Measurements from ENCODE around the gene RACGAP1. TPM values are rescaled to one million over a fixed set of nuclear protein-coding genes. Genes with fewer than 3 reads are reported as not detected.

The RACGAP1 gene
- total RNA-seq, 1 donor: 69.1 TPM

DNA sequence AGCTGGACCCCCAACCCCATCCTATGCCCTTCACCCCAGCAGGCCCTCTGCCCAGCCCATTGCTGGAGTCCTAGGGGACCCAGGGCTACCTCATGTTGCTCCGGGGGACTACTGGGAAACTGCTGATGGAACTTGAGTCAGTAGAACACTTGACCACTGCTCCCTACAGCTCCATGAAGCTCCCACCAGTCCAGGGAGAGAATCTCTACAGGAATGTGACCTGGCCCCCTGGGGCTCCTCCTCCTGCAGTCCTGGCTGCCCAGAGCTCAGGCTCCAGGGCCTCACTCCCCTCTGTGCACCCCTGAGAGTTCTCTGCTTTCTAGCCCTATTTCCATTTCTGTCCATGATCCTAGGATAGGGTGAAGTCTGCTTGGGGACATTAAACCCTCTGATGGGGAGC is 85.6 kb downstream of the RACGAP1 start:
- H3K4me3 ChIP-seq (ENCODE audit: low read depth, low read length): no peak overlapping the region
- DNase-seq (ENCODE audit: low read depth): no peak
- TF ChIP-seq, protein P1, sequence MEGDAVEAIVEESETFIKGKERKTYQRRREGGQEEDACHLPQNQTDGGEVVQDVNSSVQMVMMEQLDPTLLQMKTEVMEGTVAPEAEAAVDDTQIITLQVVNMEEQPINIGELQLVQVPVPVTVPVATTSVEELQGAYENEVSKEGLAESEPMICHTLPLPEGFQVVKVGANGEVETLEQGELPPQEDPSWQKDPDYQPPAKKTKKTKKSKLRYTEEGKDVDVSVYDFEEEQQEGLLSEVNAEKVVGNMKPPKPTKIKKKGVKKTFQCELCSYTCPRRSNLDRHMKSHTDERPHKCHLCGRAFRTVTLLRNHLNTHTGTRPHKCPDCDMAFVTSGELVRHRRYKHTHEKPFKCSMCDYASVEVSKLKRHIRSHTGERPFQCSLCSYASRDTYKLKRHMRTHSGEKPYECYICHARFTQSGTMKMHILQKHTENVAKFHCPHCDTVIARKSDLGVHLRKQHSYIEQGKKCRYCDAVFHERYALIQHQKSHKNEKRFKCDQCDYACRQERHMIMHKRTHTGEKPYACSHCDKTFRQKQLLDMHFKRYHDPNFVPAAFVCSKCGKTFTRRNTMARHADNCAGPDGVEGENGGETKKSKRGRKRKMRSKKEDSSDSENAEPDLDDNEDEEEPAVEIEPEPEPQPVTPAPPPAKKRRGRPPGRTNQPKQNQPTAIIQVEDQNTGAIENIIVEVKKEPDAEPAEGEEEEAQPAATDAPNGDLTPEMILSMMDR (IDR thresholded peaks at IDR 0.05; ENCODE audit: insufficient read depth, low read depth, low read length): no peak

DNA sequence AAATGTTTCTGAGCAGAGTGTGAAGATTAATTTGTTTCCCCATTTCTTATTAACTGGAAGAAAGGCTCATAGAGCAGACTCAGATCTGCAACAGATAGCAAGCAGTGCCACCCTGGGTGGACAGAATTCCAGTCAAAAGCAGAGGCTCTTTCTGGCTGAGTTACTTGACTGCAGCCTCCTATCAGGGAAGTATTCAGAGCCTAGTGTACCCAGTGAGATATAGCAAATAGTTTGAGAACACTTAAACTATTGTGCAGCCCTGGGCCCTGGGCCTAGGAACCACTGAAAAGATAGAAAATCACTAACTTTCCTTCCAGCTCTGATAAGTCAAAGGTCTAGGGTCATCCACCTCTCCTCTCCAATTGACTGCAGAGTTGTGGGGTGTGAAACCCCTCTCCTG is 86.0 kb downstream of the RACGAP1 start:
- no peak for DNase-seq (ENCODE audit: low read depth)
- TF ChIP-seq, protein P1 (IDR thresholded peaks at IDR 0.05; ENCODE audit: insufficient read depth, low read depth, low read length): no peak
- H3K4me3 ChIP-seq (ENCODE audit: low read depth, low read length): no peak overlapping the region

Other genes with a start within 250 kb of the RACGAP1 start
- 30.9 and 34.1 TPM in 2 replicates for gene NCKAP5L, start 197.1 kb downstream of the RACGAP1 start, total RNA-seq
- 2.9 and 3.5 TPM in 2 replicates for gene BCDIN3D, start 182.4 kb downstream of the RACGAP1 start, total RNA-seq
- 3.0 and 3.9 TPM in 2 replicates for gene FAIM2, start 121.6 kb downstream of the RACGAP1 start, total RNA-seq
- not detected in 2 replicates for gene AQP2, start 74.8 kb downstream of the RACGAP1 start, total RNA-seq
- gene AQP5, start 63.6 kb downstream of the RACGAP1 start, total RNA-seq: not detected in 2 replicates
- gene AQP6, start 52.5 kb downstream of the RACGAP1 start, total RNA-seq: not detected in 2 replicates
- gene ASIC1, start 32.1 kb upstream of the RACGAP1 start, total RNA-seq: 1.3 and 1.6 TPM in 2 replicates
- gene SMARCD1, start 59.8 kb upstream of the RACGAP1 start, total RNA-seq: 52.5 and 60.9 TPM in 2 replicates
- under 0.01 TPM in 1 of 2 replicates, not detected in the other for gene GPD1, start 78.5 kb upstream of the RACGAP1 start, total RNA-seq
- gene COX14, start 86.7 kb upstream of the RACGAP1 start, total RNA-seq: 36.7 and 40.3 TPM in 2 replicates
- gene CERS5, start 141.9 kb upstream of the RACGAP1 start, total RNA-seq: 29.6 and 40.2 TPM in 2 replicates